SK-N-MC (cell line): ENCODE measurements around the gene MACROH2A1.

Source experiments
- EZH2 ChIP-seq: fragments of 200-600 bp; sonication (generic); IDR thresholded peaks from one replicate; pipeline ENCODE4 v1.6.1; 2017; ENCODE audit warnings: antibody characterized with exemption
- FOXP2 ChIP-seq: optimal IDR thresholded peaks from 2 replicates; pipeline ENCODE3; 2011; ENCODE audit warnings: mild to moderate bottlenecking, moderate library complexity; ENCODE audit not compliant: insufficient read depth; ENCODE audit errors: extremely low read length, control extremely low read depth
- POLR2AphosphoS5 ChIP-seq: IDR thresholded peaks from 2 replicates; pipeline ENCODE4 v1.6.1; 2012; ENCODE audit warnings: mild to moderate bottlenecking, low read depth, low read length, borderline replicate concordance

DNA sequence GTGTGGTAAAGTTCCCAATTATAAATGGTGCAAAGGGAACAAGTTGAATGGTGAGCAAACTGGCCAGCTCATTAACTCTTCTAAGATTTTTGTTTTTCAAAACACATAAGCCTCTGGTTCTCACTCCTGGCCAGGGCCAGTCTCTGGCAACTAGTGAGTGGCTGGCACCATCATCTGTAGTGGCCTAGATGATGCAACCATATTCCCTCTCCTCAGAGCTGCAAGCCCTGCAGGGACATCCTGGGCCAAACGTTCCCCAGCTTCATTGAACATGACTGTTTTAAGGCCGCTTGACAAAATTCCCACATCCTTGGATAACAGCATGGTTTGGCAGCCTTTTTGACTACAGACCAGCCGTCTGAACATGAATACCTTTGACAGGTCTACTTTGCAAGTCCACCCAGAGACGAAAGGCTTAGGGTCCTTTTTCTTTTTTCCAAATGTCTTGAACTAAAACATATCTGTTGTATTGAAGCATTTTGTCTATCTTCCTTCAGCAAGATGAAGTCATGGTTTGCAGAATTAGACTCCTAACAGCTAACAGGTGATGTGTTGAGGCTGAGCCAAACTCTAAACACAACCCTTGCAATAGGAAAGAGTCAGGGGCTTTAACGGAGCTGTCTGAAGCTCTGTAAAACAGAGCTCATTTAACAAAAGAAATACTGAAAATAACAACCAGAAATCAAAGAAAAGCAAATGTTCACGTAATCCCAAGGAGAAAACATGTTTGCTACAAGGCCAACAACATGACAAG lies 23.8 kb downstream of the MACROH2A1 start:
- TF ChIP-seq EZH2 (no peak), POLR2AphosphoS5 (no peak), FOXP2 (no peak)
